ENCODE measurements around the gene TASP1.
A peak's percentile ranks its signal among the peaks of the same experiment; 100 is the strongest.

The TASP1 gene

GRCh38 chr20:13567663-13568062 is 71.1 kb downstream of the TASP1 start:
- FAIRE-seq, result no peak

- no peak for FAIRE-seq
Observed at GRCh38 chr20:13563854-13564253, 74.9 kb downstream of the TASP1 start.

- FAIRE-seq, result no peak
Observed at GRCh38 chr20:13554706-13555105, 84.0 kb downstream of the TASP1 start.

GRCh38 chr20:13554076-13554475 is 84.7 kb downstream of the TASP1 start:
- no peak for FAIRE-seq

GRCh38 chr20:13552061-13552460 is 86.7 kb downstream of the TASP1 start:
- no peak for FAIRE-seq

- FAIRE-seq, result no peak
Observed at GRCh38 chr20:13549451-13549850, 89.3 kb downstream of the TASP1 start.

- FAIRE-seq, result peak; percentile 55
Observed at GRCh38 chr20:13546497-13547131, 92.1 kb downstream of the TASP1 start.

GRCh38 chr20:13545790-13546189 is 92.9 kb downstream of the TASP1 start:
- FAIRE-seq, result no peak

- no peak for FAIRE-seq
Observed at GRCh38 chr20:13543783-13544182, 94.9 kb downstream of the TASP1 start.

GRCh38 chr20:13535627-13536026 is 103.1 kb downstream of the TASP1 start:
- FAIRE-seq, result no peak

GRCh38 chr20:13533946-13534345 is 104.8 kb downstream of the TASP1 start:
- FAIRE-seq, result no peak

- FAIRE-seq, result no peak
Observed at GRCh38 chr20:13530146-13530545, 108.6 kb downstream of the TASP1 start.

- peak; percentile 12 for FAIRE-seq
Observed at GRCh38 chr20:13526551-13526950, 112.2 kb downstream of the TASP1 start.

- no peak for FAIRE-seq
Observed at GRCh38 chr20:13525225-13525940, 113.3 kb downstream of the TASP1 start.

GRCh38 chr20:13524339-13524738 is 114.4 kb downstream of the TASP1 start:
- no peak for FAIRE-seq

GRCh38 chr20:13517831-13518230 is 120.9 kb downstream of the TASP1 start:
- FAIRE-seq, result peak; percentile 72

- no peak for FAIRE-seq
Observed at GRCh38 chr20:13515796-13516558, 122.8 kb downstream of the TASP1 start.

GRCh38 chr20:13515291-13515690 is 123.4 kb downstream of the TASP1 start:
- no peak for FAIRE-seq

- no peak for FAIRE-seq
Observed at GRCh38 chr20:13510837-13511488, 127.8 kb downstream of the TASP1 start.

- FAIRE-seq, result no peak
Observed at GRCh38 chr20:13507646-13508045, 131.1 kb downstream of the TASP1 start.

- FAIRE-seq, result no peak
Observed at GRCh38 chr20:13501500-13501899, 137.2 kb downstream of the TASP1 start.

- no peak for FAIRE-seq
Observed at GRCh38 chr20:13494019-13494418, 144.7 kb downstream of the TASP1 start.

- no peak for FAIRE-seq
Observed at GRCh38 chr20:13493143-13493542, 145.6 kb downstream of the TASP1 start.
